ENCODE results near the gene SOD1.
"Not testable (repeated sequence)": the region's sequence is repeated elsewhere in the genome, so short reads cannot be mapped to it uniquely, and the experiment has no call there.

The SOD1 gene

GRCh38 chr21:31659536-31660258 lies at the start of gene SOD1:
SOD1 (plus strand) TSS chr21:31659693; CDS start chr21:31659770, 77 bp downstream.
- peak; percentile 94 to 95 for DNase-seq

- DNase-seq = no peak
Measured at GRCh38 chr21:31611445-31611844, 48.0 kb upstream of the SOD1 start.

- no peak for DNase-seq
Measured at GRCh38 chr21:31612894-31613785, 46.4 kb upstream of the SOD1 start.

- DNase-seq = no peak
Measured at GRCh38 chr21:31614705-31615104, 44.8 kb upstream of the SOD1 start.

GRCh38 chr21:31616216-31616615 lies 43.3 kb upstream of the SOD1 start:
- no peak for DNase-seq

GRCh38 chr21:31618696-31619430 lies 40.6 kb upstream of the SOD1 start:
- DNase-seq = no peak

GRCh38 chr21:31622397-31622796 lies 37.1 kb upstream of the SOD1 start:
- DNase-seq = no peak

- no peak for DNase-seq
Measured at GRCh38 chr21:31623664-31624063, 35.8 kb upstream of the SOD1 start.

GRCh38 chr21:31624181-31624580 lies 35.3 kb upstream of the SOD1 start:
- DNase-seq = no peak

GRCh38 chr21:31624961-31625491 lies 34.5 kb upstream of the SOD1 start:
- DNase-seq = no peak

GRCh38 chr21:31629972-31630711 lies 29.4 kb upstream of the SOD1 start:
- DNase-seq = no peak

GRCh38 chr21:31631881-31632280 lies 27.6 kb upstream of the SOD1 start:
- not testable (repeated sequence) for DNase-seq

GRCh38 chr21:31634993-31635392 lies 24.5 kb upstream of the SOD1 start:
- no peak for DNase-seq

GRCh38 chr21:31636874-31637273 lies 22.6 kb upstream of the SOD1 start:
- no peak for DNase-seq

GRCh38 chr21:31641416-31641922 lies 18.0 kb upstream of the SOD1 start:
- DNase-seq = no peak

GRCh38 chr21:31644643-31645042 lies 14.8 kb upstream of the SOD1 start:
- no peak for DNase-seq

GRCh38 chr21:31647650-31648049 lies 11.8 kb upstream of the SOD1 start:
- DNase-seq = no peak

GRCh38 chr21:31650930-31651329 lies 8.6 kb upstream of the SOD1 start:
- no peak for DNase-seq

- DNase-seq = not testable (repeated sequence)
Measured at GRCh38 chr21:31651491-31651890, 8.0 kb upstream of the SOD1 start.

GRCh38 chr21:31654340-31654739 lies 5.2 kb upstream of the SOD1 start:
- no peak for DNase-seq

- DNase-seq = not testable (repeated sequence)
Measured at GRCh38 chr21:31654821-31655580, 4.5 kb upstream of the SOD1 start.

Measured in hippocampal formation (tissue), 2 donors.